ENCODE results near the gene STK39.

DNA sequence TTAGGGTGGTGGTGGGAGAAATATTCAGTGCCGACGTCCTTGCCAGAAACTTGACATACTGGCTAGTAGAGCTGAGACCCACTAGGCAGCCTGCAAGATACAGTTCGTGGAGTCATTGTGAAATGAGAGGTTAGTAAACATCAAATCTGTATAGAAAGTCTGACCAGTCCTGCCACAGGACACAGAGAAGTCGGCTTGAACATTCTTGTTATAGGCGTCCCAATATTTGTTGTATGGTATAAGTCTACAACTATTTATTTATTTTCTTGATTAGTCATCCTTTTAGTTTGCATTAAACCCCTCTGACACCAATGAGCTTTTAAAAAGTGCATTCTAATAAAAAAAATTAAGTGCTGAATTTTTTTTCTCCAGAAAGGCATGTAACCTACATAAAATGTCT is 265.4 kb downstream of the STK39 start:
- TF ChIP-seq, protein P1, sequence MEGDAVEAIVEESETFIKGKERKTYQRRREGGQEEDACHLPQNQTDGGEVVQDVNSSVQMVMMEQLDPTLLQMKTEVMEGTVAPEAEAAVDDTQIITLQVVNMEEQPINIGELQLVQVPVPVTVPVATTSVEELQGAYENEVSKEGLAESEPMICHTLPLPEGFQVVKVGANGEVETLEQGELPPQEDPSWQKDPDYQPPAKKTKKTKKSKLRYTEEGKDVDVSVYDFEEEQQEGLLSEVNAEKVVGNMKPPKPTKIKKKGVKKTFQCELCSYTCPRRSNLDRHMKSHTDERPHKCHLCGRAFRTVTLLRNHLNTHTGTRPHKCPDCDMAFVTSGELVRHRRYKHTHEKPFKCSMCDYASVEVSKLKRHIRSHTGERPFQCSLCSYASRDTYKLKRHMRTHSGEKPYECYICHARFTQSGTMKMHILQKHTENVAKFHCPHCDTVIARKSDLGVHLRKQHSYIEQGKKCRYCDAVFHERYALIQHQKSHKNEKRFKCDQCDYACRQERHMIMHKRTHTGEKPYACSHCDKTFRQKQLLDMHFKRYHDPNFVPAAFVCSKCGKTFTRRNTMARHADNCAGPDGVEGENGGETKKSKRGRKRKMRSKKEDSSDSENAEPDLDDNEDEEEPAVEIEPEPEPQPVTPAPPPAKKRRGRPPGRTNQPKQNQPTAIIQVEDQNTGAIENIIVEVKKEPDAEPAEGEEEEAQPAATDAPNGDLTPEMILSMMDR (conservative IDR thresholded peaks at IDR 0.05; ENCODE audit: low read depth, low read length), result no peak
- TF ChIP-seq, protein P2, sequence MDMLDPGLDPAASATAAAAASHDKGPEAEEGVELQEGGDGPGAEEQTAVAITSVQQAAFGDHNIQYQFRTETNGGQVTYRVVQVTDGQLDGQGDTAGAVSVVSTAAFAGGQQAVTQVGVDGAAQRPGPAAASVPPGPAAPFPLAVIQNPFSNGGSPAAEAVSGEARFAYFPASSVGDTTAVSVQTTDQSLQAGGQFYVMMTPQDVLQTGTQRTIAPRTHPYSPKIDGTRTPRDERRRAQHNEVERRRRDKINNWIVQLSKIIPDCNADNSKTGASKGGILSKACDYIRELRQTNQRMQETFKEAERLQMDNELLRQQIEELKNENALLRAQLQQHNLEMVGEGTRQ (IDR thresholded peaks at IDR 0.05; ENCODE audit: low read depth, low read length), result no peak
- TF ChIP-seq RFX5 (IDR thresholded peaks at IDR 0.05; ENCODE audit: low read depth, low read length) (no peak), RCOR1 (IDR thresholded peaks at IDR 0.05; ENCODE audit: insufficient replicate concordance, low read length) (no peak), CHD1 (IDR thresholded peaks at IDR 0.05; ENCODE audit: low read depth, low read length) (no peak), RAD21 (IDR thresholded peaks at IDR 0.05; ENCODE audit: low read length) (no peak), BHLHE40 (IDR thresholded peaks at IDR 0.05; ENCODE audit: low read depth, low read length) (no peak), POLR2A (IDR thresholded peaks at IDR 0.05; ENCODE audit: low read depth, low read length) (no peak), NFE2L2 (IDR thresholded peaks at IDR 0.05; ENCODE audit: low read depth, low read length) (no peak), FOS (IDR thresholded peaks at IDR 0.05; ENCODE audit: low read depth, low read length) (no peak), MAZ (IDR thresholded peaks at IDR 0.05; ENCODE audit: borderline replicate concordance, low read depth, low read length) (no peak)
